Suppressor macrophage treated with lipopolysaccharide for 4 hours (primary cell): ENCODE data around the gene RBPJL.

Experiments
- DNase-seq: peaks from one replicate; pipeline ENCODE4 v3.0.0-alpha.2; 2020

RBPJL gene, protein sequence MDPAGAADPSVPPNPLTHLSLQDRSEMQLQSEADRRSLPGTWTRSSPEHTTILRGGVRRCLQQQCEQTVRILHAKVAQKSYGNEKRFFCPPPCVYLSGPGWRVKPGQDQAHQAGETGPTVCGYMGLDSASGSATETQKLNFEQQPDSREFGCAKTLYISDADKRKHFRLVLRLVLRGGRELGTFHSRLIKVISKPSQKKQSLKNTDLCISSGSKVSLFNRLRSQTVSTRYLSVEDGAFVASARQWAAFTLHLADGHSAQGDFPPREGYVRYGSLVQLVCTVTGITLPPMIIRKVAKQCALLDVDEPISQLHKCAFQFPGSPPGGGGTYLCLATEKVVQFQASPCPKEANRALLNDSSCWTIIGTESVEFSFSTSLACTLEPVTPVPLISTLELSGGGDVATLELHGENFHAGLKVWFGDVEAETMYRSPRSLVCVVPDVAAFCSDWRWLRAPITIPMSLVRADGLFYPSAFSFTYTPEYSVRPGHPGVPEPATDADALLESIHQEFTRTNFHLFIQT

GRCh38 chr20:45306431-45306982 lies at the start of gene RBPJL:
RBPJL (plus strand) TSS chr20:45306840; CDS start chr20:45306923, 83 bp downstream.
- peak; percentile 32 for DNase-seq

DNA sequence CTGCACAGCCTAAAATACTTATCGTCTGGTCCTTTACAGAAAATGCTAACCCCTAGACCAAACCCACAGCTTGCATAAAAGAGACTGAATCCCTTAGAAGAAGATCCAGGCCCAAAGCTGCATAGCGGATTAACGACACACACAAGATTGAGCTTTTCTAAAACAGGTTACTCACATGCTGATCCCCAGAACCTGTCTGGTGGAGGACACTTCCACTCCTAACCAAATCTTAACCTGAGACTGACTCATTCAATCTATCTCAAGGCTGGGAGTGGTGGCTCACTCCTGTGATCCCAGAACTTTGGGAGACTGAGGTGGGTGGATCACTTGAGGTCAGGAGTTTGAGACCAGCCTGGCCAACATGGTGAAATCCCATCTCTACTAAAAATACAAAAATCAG lies 49.5 kb upstream of the RBPJL start:
- DNase-seq: no peak

GRCh38 chr20:45257711-45258110 lies 48.9 kb upstream of the RBPJL start:
- DNase-seq: no peak

GRCh38 chr20:45258259-45258658 lies 48.4 kb upstream of the RBPJL start:
- DNase-seq: no peak

DNA sequence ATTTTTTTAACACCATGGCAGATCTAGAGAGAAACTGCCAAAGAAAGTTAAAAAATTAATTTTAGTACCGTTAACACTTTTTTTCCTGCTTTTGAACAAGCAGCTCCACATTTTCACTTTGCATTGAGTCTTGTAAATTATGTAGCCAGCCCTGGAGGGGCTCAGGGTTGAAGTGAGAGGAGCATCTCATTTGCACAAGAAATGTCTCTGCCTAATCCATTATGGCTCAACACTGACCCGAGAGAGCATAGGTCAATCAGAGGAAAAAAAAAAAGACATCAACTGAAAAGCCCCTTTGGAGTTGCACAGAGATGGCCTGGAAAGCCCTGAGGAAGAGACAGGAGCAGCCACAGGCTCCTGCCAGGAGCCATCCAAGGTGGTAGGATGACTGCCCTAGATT lies 48.0 kb upstream of the RBPJL start:
- no peak for DNase-seq

DNA sequence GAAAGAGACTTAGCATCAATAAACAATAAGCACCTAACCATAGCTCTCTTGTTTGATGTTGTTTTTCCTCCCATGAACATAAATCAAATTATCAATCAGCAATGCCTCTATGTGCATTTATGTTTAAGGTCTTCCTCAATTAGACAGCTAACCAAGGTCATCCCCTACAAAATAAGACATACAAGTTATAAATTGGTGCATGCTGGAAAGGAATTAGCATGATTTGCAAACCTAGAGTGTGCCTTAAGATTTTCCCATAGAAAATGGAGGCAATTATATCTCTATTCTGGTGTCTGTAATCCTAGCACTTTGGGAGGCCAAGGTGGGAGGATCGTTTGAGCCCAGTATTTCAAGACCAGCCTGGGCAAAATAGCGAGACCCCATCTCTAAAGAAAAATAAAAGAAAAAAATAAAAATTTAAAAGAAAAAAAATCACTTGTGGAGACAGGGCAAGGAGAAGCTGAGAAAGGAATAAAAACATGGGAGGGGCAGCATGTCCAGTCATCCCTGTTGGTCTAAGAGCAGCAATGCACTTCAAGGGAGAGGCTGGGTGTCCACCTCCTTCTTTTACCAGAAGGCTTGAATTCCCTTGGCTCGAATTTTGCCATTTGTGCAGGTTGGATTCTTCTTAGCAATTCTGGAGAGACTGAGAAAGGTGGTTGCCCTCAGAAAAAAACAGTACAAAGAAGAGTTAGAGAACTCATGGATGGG lies 42.9 kb upstream of the RBPJL start:
- DNase-seq: no peak

DNA sequence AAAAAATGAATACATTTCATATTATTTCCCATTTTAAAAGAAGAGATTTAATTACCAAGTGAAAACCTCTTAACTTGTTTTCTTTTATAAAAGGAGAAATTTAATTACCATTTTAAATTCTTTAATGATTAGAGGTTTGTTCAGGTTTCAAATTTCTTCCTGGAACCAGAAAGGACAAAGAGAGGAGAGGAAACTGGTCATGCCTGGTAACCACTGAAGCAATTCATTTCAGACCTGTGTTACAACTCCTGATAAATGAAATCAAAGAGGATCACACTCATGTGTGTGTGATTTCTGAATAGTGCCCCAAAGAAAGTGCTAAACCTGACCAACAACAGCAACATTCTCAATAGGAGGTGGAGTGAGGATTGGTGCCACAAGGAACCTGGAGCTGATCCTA lies 39.7 kb upstream of the RBPJL start:
- DNase-seq: no peak

GRCh38 chr20:45268531-45268930 lies 38.1 kb upstream of the RBPJL start:
- DNase-seq: no peak

GRCh38 chr20:45269056-45269455 lies 37.6 kb upstream of the RBPJL start:
- DNase-seq: no peak

- no peak for DNase-seq
Observed at GRCh38 chr20:45269754-45270270, 36.8 kb upstream of the RBPJL start.

DNA sequence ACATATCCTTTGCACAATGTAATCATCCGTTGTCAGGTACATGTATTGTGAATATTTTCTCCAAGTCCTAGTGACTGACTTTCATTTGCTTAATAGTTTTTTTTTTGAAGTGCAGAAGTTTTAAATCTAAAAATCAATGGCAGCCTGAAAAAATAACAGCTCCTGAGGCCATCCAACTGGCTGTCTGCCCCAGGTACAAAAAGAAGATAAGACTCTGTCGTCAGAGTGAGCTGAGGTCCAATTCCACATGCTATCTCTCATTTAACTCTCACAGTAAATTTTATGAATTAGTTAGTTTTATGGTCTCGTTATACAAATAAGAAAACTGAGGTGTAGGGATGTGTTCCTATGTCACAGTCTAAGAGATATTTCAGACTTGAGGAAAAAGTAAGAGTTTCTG lies 31.3 kb upstream of the RBPJL start:
- DNase-seq: no peak

DNA sequence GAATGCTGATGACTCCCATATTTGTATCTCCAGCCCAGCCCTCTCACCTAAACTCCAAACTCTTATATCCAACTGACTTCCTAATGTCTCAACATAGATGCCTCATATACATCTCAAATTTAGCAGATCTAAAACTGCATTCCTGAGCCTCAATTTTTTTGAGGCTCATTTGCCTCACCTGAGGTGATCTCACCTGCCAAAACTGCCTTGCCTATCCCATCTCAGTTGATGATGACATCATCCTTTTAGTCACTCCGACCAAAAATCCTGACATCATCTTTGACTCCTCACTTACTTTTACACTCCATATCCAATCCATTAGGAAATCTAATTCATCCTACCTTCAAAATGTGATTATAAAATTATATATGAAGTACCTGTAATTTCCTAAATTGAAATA lies 26.6 kb upstream of the RBPJL start:
- DNase-seq: no peak

DNA sequence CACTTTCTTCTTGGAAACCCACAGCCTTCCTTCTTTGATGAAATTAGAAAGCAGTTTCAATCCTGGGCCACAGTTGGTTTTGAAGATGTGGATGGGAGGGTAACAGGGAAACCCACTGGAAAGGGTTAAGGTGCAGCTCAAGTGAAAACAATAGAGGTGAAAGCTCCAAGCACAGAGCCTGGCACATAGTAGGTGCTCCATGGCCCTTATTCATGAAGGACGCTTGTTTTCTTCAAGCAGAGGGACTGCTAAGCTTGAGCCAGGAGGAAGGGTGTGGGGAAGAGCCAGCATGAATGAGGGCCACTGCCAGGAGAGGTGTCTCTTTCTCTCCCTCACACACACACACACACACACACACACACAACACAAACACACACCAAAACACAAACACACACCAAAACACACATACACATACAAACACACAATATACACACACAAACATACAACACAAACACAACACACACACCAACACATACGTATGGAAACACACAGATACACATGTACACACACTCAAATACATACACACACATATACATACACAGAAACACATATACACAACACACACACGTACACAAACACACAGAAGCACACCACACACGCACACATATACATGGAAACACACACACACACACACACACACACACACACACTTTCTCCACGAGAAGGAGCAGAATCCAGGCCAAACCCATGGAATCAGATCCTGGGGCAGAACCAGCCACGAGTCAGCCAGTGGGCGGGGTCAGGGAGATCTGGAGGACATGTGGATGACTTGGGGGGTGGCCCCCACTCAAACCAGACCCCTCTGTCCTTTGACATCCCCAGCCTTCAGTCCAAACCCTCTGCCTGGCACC lies 23.7 kb upstream of the RBPJL start:
- DNase-seq: no peak

DNA sequence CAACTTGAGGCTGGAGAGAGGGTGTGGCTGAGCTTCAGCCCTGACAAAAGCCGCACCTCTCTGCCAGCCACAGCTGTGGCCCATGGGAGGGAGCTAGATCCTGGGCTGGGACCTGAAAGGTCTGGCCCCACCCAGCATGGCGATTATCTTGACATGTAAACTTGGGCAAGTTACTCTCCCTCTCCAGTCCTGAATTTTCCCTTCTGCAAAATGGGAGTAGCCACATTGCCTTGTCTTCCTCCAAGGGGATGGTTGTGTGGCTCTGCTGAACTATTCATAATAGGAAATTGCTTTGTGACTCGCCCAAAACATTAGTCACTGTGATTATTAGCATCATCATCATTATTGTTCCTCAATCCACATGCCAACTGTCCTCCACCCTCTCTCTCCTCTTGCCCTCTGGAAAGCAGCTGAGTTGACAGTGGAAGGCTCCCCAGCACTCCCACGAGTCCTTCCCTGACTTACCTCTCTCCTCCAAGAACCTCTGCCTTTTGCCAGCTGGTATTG lies 23.0 kb upstream of the RBPJL start:
- peak; percentile 49 for DNase-seq

DNA sequence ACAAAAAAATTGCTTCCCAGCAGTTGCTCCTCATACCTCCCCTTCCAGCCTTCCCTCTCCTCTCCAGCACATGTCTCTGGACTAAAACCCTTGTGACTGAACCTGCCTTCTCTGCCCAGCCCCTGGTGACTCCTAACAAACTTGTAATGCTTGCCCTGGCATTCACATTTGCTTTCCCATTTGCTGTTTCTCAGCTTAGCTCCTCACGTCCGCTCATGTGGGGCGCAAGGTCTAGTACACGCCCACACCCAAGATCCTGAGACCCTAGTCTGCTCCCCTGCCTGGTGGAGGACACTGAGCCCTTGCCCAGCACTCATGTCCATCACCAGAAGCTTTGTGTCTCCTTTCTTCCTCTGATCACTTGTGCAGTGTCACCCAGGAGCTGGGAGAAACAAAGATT lies 18.3 kb upstream of the RBPJL start:
- DNase-seq: no peak

- DNase-seq: no peak
Observed at GRCh38 chr20:45288860-45289259, 17.8 kb upstream of the RBPJL start.

DNA sequence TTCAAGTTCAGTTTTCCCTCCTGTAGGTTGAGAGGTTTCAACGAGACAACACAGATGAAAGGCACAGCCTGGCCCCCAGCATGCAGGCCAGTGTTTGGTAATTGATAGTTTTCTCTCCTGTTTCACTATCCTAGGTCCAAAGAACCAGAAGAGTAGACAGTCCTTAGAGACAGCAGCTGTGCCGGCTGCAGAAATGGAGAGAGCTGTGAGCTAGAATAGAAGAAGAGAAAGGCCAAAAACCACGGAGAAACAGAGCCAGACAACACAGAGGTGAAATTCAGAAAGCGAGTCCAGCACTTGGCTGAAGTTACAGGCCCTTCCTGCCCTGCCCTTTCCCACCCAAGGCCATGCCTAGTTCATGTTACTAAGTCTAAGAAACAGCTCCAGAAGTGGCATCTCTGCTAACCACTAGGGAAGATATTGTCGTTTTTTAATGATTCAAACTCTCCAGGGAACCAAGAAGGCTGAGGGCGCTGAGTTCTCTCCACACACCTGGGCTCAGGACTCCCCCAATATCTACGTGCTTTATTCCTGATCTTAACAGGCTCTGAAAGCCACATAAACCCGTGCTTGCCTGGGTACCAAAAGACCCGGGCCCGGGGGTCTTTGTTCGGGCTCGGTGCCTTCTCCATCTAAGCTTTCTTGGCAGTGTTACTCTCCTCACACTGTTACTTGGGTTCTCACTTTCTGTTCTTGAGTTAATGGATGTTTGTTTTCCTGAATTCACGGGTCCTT lies 16.5 kb upstream of the RBPJL start:
- no peak for DNase-seq

DNA sequence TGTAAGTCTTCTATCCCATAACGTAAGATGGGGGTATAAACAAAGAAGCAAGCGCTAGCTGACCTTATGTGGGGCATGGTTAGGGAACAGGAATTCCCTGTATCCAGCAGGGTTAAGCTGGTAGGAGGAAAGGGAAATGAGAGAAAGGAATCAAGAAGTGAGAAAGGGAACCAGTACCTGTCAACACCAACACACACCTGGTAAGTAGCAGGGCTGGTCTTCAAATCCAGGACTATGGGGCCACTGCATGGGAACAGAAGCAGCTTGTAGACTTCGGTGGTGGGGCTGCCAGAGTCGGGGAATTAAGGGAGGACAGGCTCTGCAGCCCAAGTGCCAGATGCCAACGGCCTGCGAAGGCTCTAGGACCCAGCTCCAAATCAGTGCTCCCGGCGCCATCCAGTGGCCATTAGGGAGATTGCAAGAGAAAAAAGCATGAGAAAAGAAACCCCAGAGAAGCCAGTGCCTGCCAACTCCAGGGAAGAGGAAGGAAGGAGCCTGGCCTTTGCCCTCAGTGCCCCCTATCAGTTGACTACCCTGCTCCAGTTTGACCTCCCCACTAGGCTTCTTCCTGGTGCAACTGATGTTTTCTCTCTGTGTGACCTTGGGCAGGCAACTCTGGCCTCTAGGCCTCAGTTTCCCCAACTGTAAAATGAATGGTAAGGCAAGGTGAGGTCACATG lies 15.8 kb upstream of the RBPJL start:
- peak; percentile 87 for DNase-seq

DNA sequence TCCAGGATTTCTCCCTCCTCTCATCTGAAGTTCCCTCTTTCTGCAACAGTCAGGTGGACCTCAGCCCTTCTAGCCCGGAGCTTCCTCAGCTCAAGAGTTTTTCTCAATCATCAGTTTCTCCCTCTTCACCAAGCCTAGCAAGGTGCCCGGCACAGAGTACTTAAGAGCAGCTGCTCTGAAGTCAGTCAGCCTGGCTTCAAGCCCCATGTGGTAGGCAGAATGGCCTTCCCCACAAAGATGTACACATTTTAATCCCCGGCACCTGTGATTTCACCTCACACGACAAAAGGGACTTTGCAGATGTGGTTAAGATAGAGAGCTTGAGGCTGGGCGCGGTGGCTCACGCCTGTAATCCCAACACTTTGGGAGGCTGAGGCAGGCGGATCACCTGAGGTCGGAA lies 15.1 kb upstream of the RBPJL start:
- no peak for DNase-seq

- no peak for DNase-seq
Observed at GRCh38 chr20:45292343-45292742, 14.3 kb upstream of the RBPJL start.
